Brain microvascular endothelial cell (primary cell): ENCODE measurements around the gene OR6S1.

Experiments
- DNase-seq: peaks from one replicate; pipeline ENCODE4 v3.0.0-alpha.2; 2020
- H3K27ac ChIP-seq: fragments of 250-450 bp; sonication (Bioruptor Pico); 2 replicates; pipeline ENCODE4 v1.5.1; 2020; ENCODE audit warnings: mild to moderate bottlenecking, moderate library complexity
- H3K27me3 ChIP-seq: fragments of 250-450 bp; sonication (Bioruptor Pico); replicated peaks from 2 replicates; pipeline ENCODE4 v1.5.1; 2020; ENCODE audit warnings: mild to moderate bottlenecking
- H3K36me3 ChIP-seq: fragments of 250-450 bp; sonication (Bioruptor Pico); replicated peaks from 2 replicates; pipeline ENCODE4 v1.5.1; 2020; ENCODE audit warnings: mild to moderate bottlenecking
- H3K4me3 ChIP-seq: 2 replicates; pipeline ENCODE4 v1.5.1; 2011; ENCODE audit warnings: low read depth, mild to moderate bottlenecking, control low read depth, low read length, moderate library complexity
- CTCF ChIP-seq: IDR thresholded peaks from 2 replicates; pipeline ENCODE4 v1.5.1; 2011; ENCODE audit warnings: low read depth, mild to moderate bottlenecking, moderate library complexity, low read length, control low read depth, inconsistent platforms; ENCODE audit errors: missing control alignments
- in situ Hi-C: cut with HindIII; loops from 2 replicates; pipeline ENCODE4 v1.10.0; 2017; ENCODE audit warnings: low sequenced_read_pairs, low pct_ligation_motif_present

Gene OR6S1

GRCh38 chr14:20684662-20685456 lies 43.4 kb upstream of the OR6S1 start:
- no peak for TF ChIP-seq CTCF

GRCh38 chr14:20683891-20684661 lies 42.6 kb upstream of the OR6S1 start, which contains the start of gene RNASE4:
Gene RNASE4 (plus strand): TSS chr14:20684560. CDS start chr14:20699372, 14,812 bp downstream.
- peak within 1 kb of the TSS; percentile 98 for H3K27ac ChIP-seq
- in situ Hi-C loops: no loop called here
- no peak for TF ChIP-seq CTCF
- DNase-seq: peak; percentile 95
- H3K36me3 ChIP-seq: no peaks in the 10 kb centered on the region
- H3K4me3 ChIP-seq: peak within 1 kb of the TSS; percentile 88
- no peaks in the 10 kb centered on the region for H3K27me3 ChIP-seq

More at GRCh38 chr14:20684662-20685456, 43.4 kb upstream of the OR6S1 start:
- Histone ChIP-seq H3K4me3 (peak overlapping the region; percentile 88), H3K27me3 (no peaks in the 10 kb centered on the region), H3K36me3 (no peaks in the 10 kb centered on the region), H3K27ac (peak overlapping the region; percentile 98)
- peak; percentile 38 for DNase-seq
- in situ Hi-C loops: no loop called here

GRCh38 chr14:20683125-20683890 lies 41.8 kb upstream of the OR6S1 start:
- H3K27ac ChIP-seq: peak overlapping the region; percentile 98
- in situ Hi-C loops: no loop called here
- peak; percentile 90 for DNase-seq
- peak overlapping the region; percentile 88 for H3K4me3 ChIP-seq
- no peaks in the 10 kb centered on the region for H3K27me3 ChIP-seq
- H3K36me3 ChIP-seq: no peaks in the 10 kb centered on the region
- no peak for TF ChIP-seq CTCF

- Histone ChIP-seq H3K27me3 (no peaks in the 10 kb centered on the region), H3K36me3 (no peaks in the 10 kb centered on the region), H3K27ac (peak overlapping the region; percentile 98), H3K4me3 (peak overlapping the region; percentile 88)
- in situ Hi-C loops: no loop called here
- peak; percentile 85 for DNase-seq
- peak; percentile 2 for TF ChIP-seq CTCF
Measured at GRCh38 chr14:20682435-20683124, 41.1 kb upstream of the OR6S1 start.

GRCh38 chr14:20682127-20682434 lies 40.6 kb upstream of the OR6S1 start:
- peak overlapping the region; percentile 98 for H3K27ac ChIP-seq
- DNase-seq: no peak
- peak overlapping the region; percentile 88 for H3K4me3 ChIP-seq
- no peaks in the 10 kb centered on the region for H3K36me3 ChIP-seq
- H3K27me3 ChIP-seq: no peaks in the 10 kb centered on the region
- no peak for TF ChIP-seq CTCF
- in situ Hi-C loops: no loop called here
